H9 (cell line): ENCODE measurements around the gene SOBP. TPM values are rescaled to one million over a fixed set of nuclear protein-coding genes. Genes with fewer than 3 reads are reported as not detected.

ENCODE experiments used
- DNase-seq: peaks from one replicate; pipeline ENCODE4 v3.0.0-alpha.2; 2017
- H2AFZ ChIP-seq: one replicate; pipeline ENCODE4 v1.6.1; 2013; ENCODE audit warnings: mild to moderate bottlenecking, low read length, control low read depth, moderate library complexity
- H2AK5ac ChIP-seq: 2 replicates; pipeline ENCODE4 v1.6.1; 2013; ENCODE audit warnings: low read length, control low read depth, mixed read lengths; ENCODE audit not compliant: insufficient read length
- H2BK120ac ChIP-seq: one replicate; pipeline ENCODE4 v1.6.1; 2013; ENCODE audit warnings: low read depth, mild to moderate bottlenecking, low read length, control low read depth, inconsistent platforms; ENCODE audit not compliant: poor library complexity, severe bottlenecking
- H2BK12ac ChIP-seq: 2 replicates; pipeline ENCODE4 v1.6.1; 2013; ENCODE audit warnings: low read length, control low read depth, mixed read lengths, low read depth; ENCODE audit not compliant: insufficient read length
- H2BK15ac ChIP-seq: 2 replicates; pipeline ENCODE4 v1.6.1; 2013; ENCODE audit warnings: low read depth, low read length, control low read depth
- H2BK20ac ChIP-seq: one replicate; pipeline ENCODE4 v1.6.1; 2013; ENCODE audit warnings: low read depth, mild to moderate bottlenecking, low read length, control low read depth, inconsistent platforms; ENCODE audit not compliant: poor library complexity, severe bottlenecking
- H2BK5ac ChIP-seq: 2 replicates; pipeline ENCODE4 v1.6.1; 2013; ENCODE audit warnings: low read length, control low read depth, mixed read lengths; ENCODE audit not compliant: insufficient read length
- H3K14ac ChIP-seq: 2 replicates; pipeline ENCODE4 v1.6.1; 2013; ENCODE audit warnings: low read length, control low read depth; ENCODE audit not compliant: insufficient read depth
- H3K18ac ChIP-seq: 2 replicates; pipeline ENCODE4 v1.6.1; 2013; ENCODE audit warnings: low read depth, mild to moderate bottlenecking, mixed read lengths, low read length, control low read depth; ENCODE audit not compliant: insufficient read length
- H3K23ac ChIP-seq: 2 replicates; pipeline ENCODE4 v1.6.1; 2013; ENCODE audit warnings: low read length, control low read depth, mixed read lengths, low read depth; ENCODE audit not compliant: insufficient read length
- H3K23me2 ChIP-seq: 2 replicates; pipeline ENCODE4 v1.6.1; 2013; ENCODE audit warnings: low read depth, mild to moderate bottlenecking, mixed read lengths, low read length, control low read depth; ENCODE audit not compliant: insufficient read length, poor library complexity, severe bottlenecking
- H3K27ac ChIP-seq: 2 replicates; pipeline ENCODE4 v1.5.1; 2013; ENCODE audit warnings: low read length, control low read depth, mixed read lengths, low read depth; ENCODE audit not compliant: insufficient read length
- H3K27me3 ChIP-seq: 2 replicates; pipeline ENCODE4 v1.6.1; 2013; ENCODE audit warnings: low read length, control low read depth, inconsistent platforms; ENCODE audit not compliant: insufficient read depth
- H3K4ac ChIP-seq: 2 replicates; pipeline ENCODE4 v1.6.1; 2013; ENCODE audit warnings: low read depth, mild to moderate bottlenecking, control low read depth, inconsistent platforms, low read length, moderate library complexity
- H3K4me1 ChIP-seq: 2 replicates; pipeline ENCODE4 v1.6.1; 2013; ENCODE audit warnings: low read length, control low read depth, inconsistent platforms; ENCODE audit not compliant: insufficient read depth
- H3K4me2 ChIP-seq: 2 replicates; pipeline ENCODE4 v1.6.1; 2013; ENCODE audit warnings: low read length, control low read depth, mixed read lengths; ENCODE audit not compliant: insufficient read length, insufficient read depth
- H3K56ac ChIP-seq: 2 replicates; pipeline ENCODE4 v1.6.1; 2013; ENCODE audit warnings: low read depth, mild to moderate bottlenecking, mixed read lengths, low read length, control low read depth; ENCODE audit not compliant: insufficient read length
- H3K79me1 ChIP-seq: 2 replicates; pipeline ENCODE4 v1.6.1; 2013; ENCODE audit warnings: low read depth, mild to moderate bottlenecking, moderate library complexity, low read length, control low read depth, inconsistent platforms; ENCODE audit not compliant: insufficient read depth, poor library complexity, severe bottlenecking
- H3K79me2 ChIP-seq: 2 replicates; pipeline ENCODE4 v1.6.1; 2013; ENCODE audit warnings: low read length, control low read depth, inconsistent platforms; ENCODE audit not compliant: insufficient read depth
- H3K9ac ChIP-seq: 2 replicates; pipeline ENCODE4 v1.6.1; 2013; ENCODE audit warnings: low read length, control low read depth, mixed read lengths; ENCODE audit not compliant: insufficient read length; ENCODE audit errors: extremely low read depth
- H3K9me3 ChIP-seq: one replicate; pipeline ENCODE4 v1.6.1; 2013; ENCODE audit warnings: low read depth, low read length, inconsistent platforms; ENCODE audit not compliant: control insufficient read depth
- H3T11ph ChIP-seq: one replicate; pipeline ENCODE4 v1.6.1; 2013; ENCODE audit warnings: mild to moderate bottlenecking, low read length, control low read depth, inconsistent platforms
- H4K20me1 ChIP-seq: one replicate; pipeline ENCODE4 v1.6.1; 2013; ENCODE audit not compliant: control insufficient read depth, insufficient read length, insufficient read depth
- H4K5ac ChIP-seq: 2 replicates; pipeline ENCODE4 v1.6.1; 2013; ENCODE audit warnings: low read depth, mild to moderate bottlenecking, mixed read lengths, low read length, control low read depth; ENCODE audit not compliant: insufficient read length
- H4K8ac ChIP-seq: replicated peaks from 2 replicates; pipeline ENCODE4 v1.6.1; 2013; ENCODE audit warnings: low read length, control low read depth, mixed read lengths, low read depth; ENCODE audit not compliant: insufficient read length
- H4K91ac ChIP-seq: 2 replicates; pipeline ENCODE4 v1.6.1; 2013; ENCODE audit warnings: low read depth, mild to moderate bottlenecking, moderate library complexity, mixed read lengths, low read length, control low read depth; ENCODE audit not compliant: insufficient read length
- H3K27ac Mint-ChIP-seq, 3 experiments: 2 replicates in 2 of 3; 3 replicates in 1 of 3; pipeline ENCODE4 v1.8.0; 2020 to 2021; ENCODE audit warnings: mixed read lengths in 3 of 3, mild to moderate bottlenecking in 1 of 3, moderate library complexity in 1 of 3
- H3K27me3 Mint-ChIP-seq: 2 replicates; pipeline ENCODE4 v1.8.0; 2021; ENCODE audit warnings: low read depth, mild to moderate bottlenecking, moderate library complexity, mixed read lengths
- H3K36me3 Mint-ChIP-seq, 3 experiments: 2 replicates in 2 of 3; 3 replicates in 1 of 3; pipeline ENCODE4 v1.8.0; 2020 to 2021; ENCODE audit warnings: low read depth in 3 of 3, mixed read lengths in 3 of 3; ENCODE audit not compliant: insufficient read depth in 1 of 3
- H3K4me1 Mint-ChIP-seq, 2 experiments: 2 replicates each; pipeline ENCODE4 v1.8.0; 2020; ENCODE audit warnings: mixed read lengths in 2 of 2
- H3K4me3 Mint-ChIP-seq, 2 experiments: 2 replicates in 1 of 2; 3 replicates in 1 of 2; pipeline ENCODE4 v1.8.0; 2020 to 2021; ENCODE audit warnings: mild to moderate bottlenecking in 2 of 2, mixed read lengths in 2 of 2, moderate library complexity in 1 of 2
- H3K9me3 Mint-ChIP-seq, 2 experiments: 2 replicates in 1 of 2; 3 replicates in 1 of 2; pipeline ENCODE4 v1.8.0; 2020; ENCODE audit warnings: mild to moderate bottlenecking in 2 of 2, mixed read lengths in 2 of 2, moderate library complexity in 1 of 2
- CTCF ChIP-seq: fragments of 200-600 bp; sonication (generic); conservative IDR thresholded peaks from 3 replicates; pipeline ENCODE4 v1.8.0; 2021; ENCODE audit warnings: antibody characterized with exemption, mild to moderate bottlenecking
- WGBS: extraction: QIAGEN DNeasy Blood & Tissue Kit; methylation state at CpG from one replicate; pipeline ENCODE4 v1.1.7; 2013; ENCODE audit warnings: missing lambda C conversion rate, low lambda C conversion rate, mixed read lengths; ENCODE audit not compliant: insufficient read length; ENCODE audit errors: extremely low coverage; 5-methylcytosine and 5-hydroxymethylcytosine counted together
- total RNA-seq: library from RNA; stranded (reverse); gene quantifications from 2 replicates; pipeline ENCODE4 v1.2.1, GENCODE V29; 2021

SOBP gene
- total RNA-seq, 1 experiment from 2014 or later = 4.3 TPM

GRCh38 chr6:107579456-107580056, 89.6 kb downstream of the SOBP start:
- Histone ChIP-seq H2BK120ac (no peak overlapping the region), H4K20me1 (no peaks in the 10 kb centered on the region), H3K79me2 (no peaks in the 10 kb centered on the region), H4K91ac (no peak overlapping the region), H3K14ac (no peak overlapping the region), H2BK5ac (no peak overlapping the region), H2BK15ac (no peak overlapping the region), H2BK12ac (no peak overlapping the region), H3K56ac (no peak overlapping the region), H2AK5ac (no peak overlapping the region), H2AFZ (no peak overlapping the region), H3K23ac (no peak overlapping the region), H3K4ac (no peak overlapping the region), H3K18ac (no peak overlapping the region), H3K4me2 (no peak overlapping the region), H4K5ac (no peak overlapping the region), H3K27ac (no peak overlapping the region), H3T11ph (no peak overlapping the region), H4K8ac (no peak overlapping the region), H3K79me1 (no peaks in the 10 kb centered on the region), H3K27me3 (no peaks in the 10 kb centered on the region), H3K9me3 (no peaks in the 10 kb centered on the region), H3K9ac (no peak overlapping the region), H3K23me2 (no peaks in the 10 kb centered on the region), H3K4me1 (peaks cover 7% of the 10 kb centered on the region; the same call in 1 of the 2 replicates), H2BK20ac (no peak overlapping the region)
- peaks cover 32 to 36% of the 10 kb centered on the region in 2 experiments for H3K4me1 Mint-ChIP-seq
- H3K27me3 Mint-ChIP-seq = no peaks in the 10 kb centered on the region
- WGBS = no CpG with 5 or more reads among the region's 6 CpGs
- no peak overlapping the region for H3K27ac Mint-ChIP-seq
- no peak overlapping the region for H3K4me3 Mint-ChIP-seq
- H3K36me3 Mint-ChIP-seq = peaks cover 0 to 4% (median 3%) of the 10 kb centered on the region in 3 experiments; a peak in 1 of 7 replicates
- DNase-seq = no peak
- no peaks in the 10 kb centered on the region for H3K9me3 Mint-ChIP-seq
- TF ChIP-seq CTCF = no peak
